Fibroblast of villous mesenchyme (primary cell): ENCODE data around the gene OCA2. TPM values are rescaled to one million over a fixed set of nuclear protein-coding genes. Genes with fewer than 3 reads are reported as not detected.

Experiments
- DNase-seq: peaks from one replicate; pipeline ENCODE4 v3.0.0-alpha.2; 2010; ENCODE audit warnings: low read depth
- H3K4me3 ChIP-seq: 2 replicates; pipeline ENCODE4 v1.5.1; 2011; ENCODE audit warnings: low read depth, mild to moderate bottlenecking, low read length
- total RNA-seq: library from RNA; depleted of rRNA; stranded (reverse); fragments of >200 nt; gene quantifications from 2 replicates; pipeline ENCODE4 v1.2.3, GENCODE V29; 2012
- TF ChIP-seq, protein P1 (sequence below): IDR thresholded peaks from 2 replicates; pipeline ENCODE4 v1.5.1; 2012; ENCODE audit warnings: low read depth, mild to moderate bottlenecking, low read length; ENCODE audit not compliant: insufficient read depth

Gene OCA2
- total RNA-seq, 1 donor = not detected

- DNase-seq = no peak
- TF ChIP-seq, protein P1, sequence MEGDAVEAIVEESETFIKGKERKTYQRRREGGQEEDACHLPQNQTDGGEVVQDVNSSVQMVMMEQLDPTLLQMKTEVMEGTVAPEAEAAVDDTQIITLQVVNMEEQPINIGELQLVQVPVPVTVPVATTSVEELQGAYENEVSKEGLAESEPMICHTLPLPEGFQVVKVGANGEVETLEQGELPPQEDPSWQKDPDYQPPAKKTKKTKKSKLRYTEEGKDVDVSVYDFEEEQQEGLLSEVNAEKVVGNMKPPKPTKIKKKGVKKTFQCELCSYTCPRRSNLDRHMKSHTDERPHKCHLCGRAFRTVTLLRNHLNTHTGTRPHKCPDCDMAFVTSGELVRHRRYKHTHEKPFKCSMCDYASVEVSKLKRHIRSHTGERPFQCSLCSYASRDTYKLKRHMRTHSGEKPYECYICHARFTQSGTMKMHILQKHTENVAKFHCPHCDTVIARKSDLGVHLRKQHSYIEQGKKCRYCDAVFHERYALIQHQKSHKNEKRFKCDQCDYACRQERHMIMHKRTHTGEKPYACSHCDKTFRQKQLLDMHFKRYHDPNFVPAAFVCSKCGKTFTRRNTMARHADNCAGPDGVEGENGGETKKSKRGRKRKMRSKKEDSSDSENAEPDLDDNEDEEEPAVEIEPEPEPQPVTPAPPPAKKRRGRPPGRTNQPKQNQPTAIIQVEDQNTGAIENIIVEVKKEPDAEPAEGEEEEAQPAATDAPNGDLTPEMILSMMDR = no peak
- no peak overlapping the region for H3K4me3 ChIP-seq
Measured at GRCh38 chr15:28004143-28005003, 94.7 kb downstream of the OCA2 start.

DNA sequence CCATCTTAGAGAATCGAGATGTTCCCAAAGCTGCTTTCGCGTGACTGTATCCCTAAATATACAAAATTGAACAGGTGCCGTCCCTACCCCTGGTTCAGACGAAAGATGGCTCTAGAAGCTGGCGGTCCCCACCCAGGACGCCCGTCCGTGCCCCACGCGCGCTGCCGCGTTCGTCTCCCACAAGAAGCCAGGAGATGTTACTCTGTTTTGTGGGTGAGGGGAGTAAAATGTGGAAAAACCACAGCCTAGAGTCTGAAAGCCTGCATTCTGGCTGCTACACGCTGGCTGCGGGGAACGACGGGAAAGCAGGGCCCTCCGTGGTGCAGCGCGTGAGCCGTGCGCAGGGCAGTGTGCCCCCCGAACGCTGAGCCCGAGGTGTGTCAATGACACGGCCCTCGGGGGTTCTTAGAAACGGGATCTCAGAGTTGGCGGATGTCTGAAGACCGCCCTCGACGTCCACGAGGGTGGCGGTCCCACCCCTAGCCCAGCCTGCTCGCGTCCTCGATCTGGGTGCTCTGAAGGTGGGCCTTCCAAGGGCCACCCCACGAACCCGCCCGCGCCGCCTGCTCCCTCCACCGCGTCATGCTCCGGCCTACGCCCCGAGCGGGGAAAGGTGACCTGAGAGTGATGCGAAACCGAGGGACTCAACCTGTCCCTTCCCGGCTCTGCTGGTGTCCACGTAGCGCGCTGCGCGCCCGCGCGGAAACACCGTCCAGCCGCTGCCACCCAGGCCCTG, 95.6 kb downstream of the OCA2 start:
- no peak overlapping the region for H3K4me3 ChIP-seq
- TF ChIP-seq, protein P1 = no peak
- DNase-seq = no peak

- no peak for DNase-seq
- TF ChIP-seq, protein P1 = no peak
Measured at GRCh38 chr15:28002867-28003266, 96.2 kb downstream of the OCA2 start.

DNA sequence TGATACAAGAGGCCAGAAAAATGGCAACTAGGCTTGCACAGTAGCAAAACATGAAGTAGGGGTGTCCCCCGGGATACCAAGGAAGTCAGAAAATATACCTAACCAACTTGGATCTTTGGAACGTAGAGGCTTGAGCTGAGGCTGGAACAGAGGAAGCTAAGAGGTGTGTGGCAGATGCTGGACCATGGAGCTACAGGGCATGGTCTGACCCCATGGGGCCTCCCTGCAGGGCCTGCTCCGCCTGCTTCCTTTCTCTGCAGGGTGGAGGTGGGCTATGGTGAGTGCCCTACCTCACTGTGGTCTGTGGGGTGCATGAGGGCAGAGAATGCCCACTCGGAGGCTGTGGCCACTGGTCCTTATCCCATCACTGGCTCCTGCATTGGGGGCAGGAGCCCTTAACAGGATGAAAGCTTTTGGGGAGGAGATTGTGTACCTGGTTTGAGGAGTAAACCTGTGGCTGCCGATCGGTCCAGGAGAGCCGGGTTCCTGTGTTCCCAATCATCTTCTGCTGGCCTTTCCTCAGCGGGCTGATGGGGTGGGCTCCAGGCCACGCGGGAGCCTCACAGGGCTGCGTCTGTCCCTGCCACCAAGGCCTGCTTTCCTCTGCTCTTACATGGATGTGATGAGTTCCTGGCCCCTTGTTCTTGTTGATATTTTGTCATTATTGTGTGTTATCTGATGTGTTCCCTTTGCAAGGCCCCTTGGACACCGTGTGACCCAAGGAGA, 96.8 kb downstream of the OCA2 start:
- TF ChIP-seq, protein P1 = no peak
- H3K4me3 ChIP-seq = no peak overlapping the region
- DNase-seq = no peak

More at GRCh38 chr15:28002867-28003266, 96.2 kb downstream of the OCA2 start:
- H3K4me3 ChIP-seq = no peak overlapping the region

- DNase-seq = no peak
- no peak overlapping the region for H3K4me3 ChIP-seq
- TF ChIP-seq, protein P1 = no peak
Measured at GRCh38 chr15:28001641-28002040, 97.5 kb downstream of the OCA2 start.

DNA sequence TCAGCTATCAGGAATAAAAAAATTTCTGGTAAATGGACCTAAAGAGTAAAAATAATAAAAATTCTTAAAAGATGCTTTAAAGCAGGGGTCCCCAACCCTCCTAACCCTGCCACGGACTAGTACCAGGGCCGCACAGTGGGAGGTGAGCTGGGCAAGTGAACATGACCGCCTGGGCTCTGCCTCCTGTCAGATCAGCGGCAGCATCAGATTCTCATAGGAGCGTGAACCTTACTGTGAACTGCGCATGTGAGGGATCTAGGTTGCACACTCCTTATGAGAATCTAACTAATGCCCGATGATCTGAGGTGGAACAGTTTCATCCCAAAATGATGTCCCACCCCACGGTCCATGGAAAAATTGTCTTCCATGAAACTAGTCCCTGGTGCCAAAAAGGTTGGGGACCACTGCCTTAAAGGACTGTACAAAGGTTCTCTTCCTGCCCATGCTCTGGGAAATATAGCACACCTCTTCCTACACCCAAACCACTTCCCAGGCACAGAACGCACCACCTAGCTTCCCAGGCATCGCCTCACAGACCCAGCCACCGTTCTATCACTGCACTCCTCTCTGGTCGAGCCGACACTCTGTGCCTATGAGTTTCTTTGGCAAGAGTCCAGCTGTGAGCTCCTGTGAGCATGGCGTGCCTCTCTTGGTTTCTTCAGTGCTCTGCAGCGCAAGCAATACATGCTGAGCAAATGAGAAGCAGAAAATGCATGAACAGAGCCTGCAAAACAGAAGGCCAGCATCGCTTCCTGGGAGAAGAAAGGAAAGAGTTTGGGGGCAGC, 104.9 kb downstream of the OCA2 start:
- TF ChIP-seq, protein P1 = no peak
- no peak overlapping the region for H3K4me3 ChIP-seq
- no peak for DNase-seq
